Stimulated activated CD8-positive, alpha-beta memory T cell treated with anti-CD3 and anti-CD28 coated beads, Interleukin-4, amount 100 ng/mL, for 1 hour (primary cell): ENCODE measurements around the gene DNAAF5.
"Not testable (repeated sequence)": the region's sequence is repeated elsewhere in the genome, so short reads cannot be mapped to it uniquely, and the experiment has no call there.

Experiments
- DNase-seq, 2 donors: peaks; one replicate each; pipeline ENCODE4 v3.0.0-alpha.2; 2020; ENCODE audit warnings: low read depth in 2 of 2, low spot score in 1 of 2

DNAAF5 gene

DNA sequence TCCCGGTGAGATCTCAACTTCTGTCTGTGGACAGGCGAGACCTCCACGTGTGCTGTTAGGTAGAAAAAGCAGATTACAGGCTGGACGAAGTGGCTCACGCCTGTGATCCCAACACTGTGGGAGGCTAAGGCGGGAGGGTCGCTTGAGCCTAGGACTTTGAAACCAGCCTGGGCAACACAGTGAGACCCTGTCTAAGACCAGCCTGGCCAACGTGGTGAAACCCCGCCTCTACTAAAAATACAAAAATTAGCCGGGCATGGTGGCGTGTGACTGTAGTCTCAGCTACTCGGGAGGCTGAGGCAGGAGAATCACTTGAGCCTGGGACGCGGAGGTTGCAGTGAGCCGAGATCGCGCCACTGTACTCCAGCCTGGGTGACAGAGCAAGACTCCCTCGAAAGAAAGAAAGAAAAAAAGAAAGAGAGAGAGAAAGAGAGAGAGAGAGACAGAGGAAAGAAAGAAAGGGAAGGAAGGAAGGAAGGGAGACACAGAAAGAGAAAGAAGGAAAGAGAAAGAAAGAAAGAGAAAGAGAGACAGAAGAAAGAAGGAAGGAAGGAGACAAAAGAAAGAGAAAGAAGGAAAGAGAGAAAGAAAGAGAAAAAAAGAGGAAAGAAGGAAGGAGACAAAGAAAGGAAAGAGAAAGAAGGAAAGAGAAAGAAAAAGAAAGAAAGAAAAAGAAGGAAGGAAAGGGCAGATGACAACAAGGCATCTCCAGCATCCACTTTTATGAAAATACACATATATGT is 76.2 kb downstream of the DNAAF5 start:
- no peak for DNase-seq

DNA sequence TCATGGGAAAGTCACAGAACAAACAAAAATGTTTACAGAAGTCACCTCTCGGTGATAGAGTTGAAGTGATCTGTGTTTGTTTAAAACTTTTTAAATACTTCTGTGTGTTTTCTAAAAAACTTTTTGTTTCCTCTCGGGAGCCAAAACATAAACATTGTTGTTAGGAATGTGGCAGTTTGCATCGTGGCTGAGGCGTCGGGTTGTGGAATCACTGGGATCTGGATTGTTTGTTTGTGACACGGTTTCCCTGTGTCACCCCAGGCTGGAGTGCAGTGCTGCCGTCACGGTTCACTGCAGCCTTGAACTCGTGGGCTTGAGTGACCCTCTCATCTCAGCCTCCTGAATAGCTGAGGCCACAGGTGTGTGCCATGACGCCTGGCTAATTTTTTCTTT is 76.7 kb downstream of the DNAAF5 start:
- no peak for DNase-seq

GRCh38 chr7:803796-804195 is 77.3 kb downstream of the DNAAF5 start:
- DNase-seq: not testable (repeated sequence)

- DNase-seq: no peak
Measured at GRCh38 chr7:805261-805660, 78.8 kb downstream of the DNAAF5 start.

- no peak for DNase-seq
Measured at GRCh38 chr7:815284-816216, 89.1 kb downstream of the DNAAF5 start.

GRCh38 chr7:816300-816750 is 89.8 kb downstream of the DNAAF5 start:
- peak; percentile 86 to 93 for DNase-seq

GRCh38 chr7:816751-817671 is 90.5 kb downstream of the DNAAF5 start:
- no peak for DNase-seq

DNA sequence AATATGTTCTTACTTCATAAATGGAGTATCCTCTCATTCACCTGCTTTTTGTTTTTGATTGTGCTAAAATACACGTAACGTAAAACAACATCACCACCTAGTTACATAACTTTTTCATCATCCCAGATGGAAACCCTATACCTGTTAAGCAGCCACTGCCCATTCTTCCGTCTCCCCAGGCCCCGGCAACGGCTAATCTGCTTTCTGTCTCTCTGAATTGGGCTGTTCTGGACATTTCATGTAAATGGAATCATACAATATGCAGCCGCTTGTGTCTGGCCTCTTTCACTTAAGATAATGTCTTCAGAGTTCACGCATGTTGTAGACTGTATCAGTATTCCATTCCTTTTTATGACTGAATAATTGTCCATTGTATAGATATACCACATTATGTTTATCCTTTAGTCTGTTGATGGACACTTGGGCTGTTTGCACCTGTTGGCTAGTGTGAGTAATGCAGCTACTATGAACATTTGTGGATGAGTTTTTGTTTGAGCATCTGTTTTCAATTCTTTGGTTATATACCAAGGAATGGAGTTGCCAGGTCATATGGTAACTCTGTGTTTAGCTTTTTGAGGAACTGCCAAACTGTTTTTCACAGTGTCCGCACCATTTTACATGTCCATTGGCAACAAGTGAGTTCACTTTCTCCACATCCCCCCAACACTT is 91.7 kb downstream of the DNAAF5 start:
- no peak for DNase-seq

DNA sequence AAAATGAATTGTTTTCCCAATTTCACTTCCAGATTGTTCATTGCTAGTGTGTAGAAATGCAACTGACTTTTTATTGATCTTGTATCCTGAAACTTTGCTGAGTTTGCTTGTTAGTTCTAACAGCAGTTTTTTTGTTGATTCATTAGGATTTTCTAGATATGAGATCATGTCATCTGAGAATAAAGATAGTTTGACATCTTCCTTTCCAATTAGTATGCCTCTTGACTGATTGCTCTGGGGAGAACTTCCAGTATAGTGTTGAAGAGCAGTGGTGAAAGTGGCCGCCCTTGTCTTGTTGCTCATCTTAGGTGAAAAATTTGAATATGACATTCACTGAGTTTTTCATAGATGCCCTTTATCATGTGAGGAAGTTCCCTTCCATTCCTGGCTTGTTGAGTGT is 93.8 kb downstream of the DNAAF5 start:
- no peak for DNase-seq

GRCh38 chr7:821688-822087 is 95.2 kb downstream of the DNAAF5 start:
- no peak for DNase-seq

DNA sequence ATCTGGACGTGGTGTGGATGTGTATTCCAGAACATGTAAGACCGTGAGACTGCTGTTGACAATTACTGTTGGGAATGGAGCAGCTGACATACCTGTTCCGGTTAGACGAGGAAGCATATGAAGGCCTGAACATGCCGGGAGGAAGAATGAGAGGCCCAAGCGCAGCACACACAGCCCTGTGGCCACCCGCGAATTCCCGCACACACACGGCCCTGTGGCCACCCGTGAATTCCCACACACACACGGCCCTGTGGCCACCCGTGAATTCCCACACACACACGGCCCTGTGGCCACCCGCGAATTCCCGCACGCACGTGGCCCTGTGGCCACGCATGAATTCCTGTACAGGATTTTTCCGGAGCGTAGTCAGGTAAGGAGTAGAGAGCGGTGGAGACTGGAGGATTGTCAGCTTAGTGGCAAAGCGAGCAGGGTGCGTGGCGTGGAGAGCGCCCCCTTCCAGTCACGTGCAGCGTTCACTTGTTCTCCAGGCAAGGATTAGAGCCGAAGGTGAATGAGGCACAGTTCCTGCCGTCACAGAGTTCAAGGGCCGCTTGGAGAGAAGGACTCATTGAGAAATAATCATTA is 96.3 kb downstream of the DNAAF5 start:
- no peak for DNase-seq

- DNase-seq: no peak
Measured at GRCh38 chr7:823649-824048, 97.2 kb downstream of the DNAAF5 start.

- DNase-seq: no peak
Measured at GRCh38 chr7:824081-824480, 97.6 kb downstream of the DNAAF5 start.

- DNase-seq: no peak
Measured at GRCh38 chr7:824664-825063, 98.2 kb downstream of the DNAAF5 start.

DNA sequence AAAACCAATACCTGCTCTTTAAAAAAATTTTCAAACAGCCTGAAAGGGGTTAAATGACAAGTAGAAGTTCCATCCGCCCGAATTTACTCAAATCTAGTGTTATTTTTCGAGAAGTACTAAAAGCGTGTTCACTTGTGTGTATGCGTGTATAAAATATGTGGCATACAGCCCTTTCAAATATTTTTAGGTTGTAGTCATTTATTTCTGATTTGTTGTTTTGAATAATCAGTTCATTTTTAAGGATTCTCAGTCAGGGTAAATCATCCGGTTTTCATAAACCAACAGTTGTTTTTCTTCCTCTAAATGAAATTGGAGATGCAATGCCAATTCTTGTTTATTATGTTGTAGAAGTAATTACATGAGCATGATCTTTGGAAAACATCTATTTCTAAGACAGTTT is 98.9 kb downstream of the DNAAF5 start:
- DNase-seq: no peak

- DNase-seq: no peak
Measured at GRCh38 chr7:826230-826917, 99.9 kb downstream of the DNAAF5 start.

GRCh38 chr7:828793-829561 is 102.5 kb downstream of the DNAAF5 start:
- no peak for DNase-seq

DNA sequence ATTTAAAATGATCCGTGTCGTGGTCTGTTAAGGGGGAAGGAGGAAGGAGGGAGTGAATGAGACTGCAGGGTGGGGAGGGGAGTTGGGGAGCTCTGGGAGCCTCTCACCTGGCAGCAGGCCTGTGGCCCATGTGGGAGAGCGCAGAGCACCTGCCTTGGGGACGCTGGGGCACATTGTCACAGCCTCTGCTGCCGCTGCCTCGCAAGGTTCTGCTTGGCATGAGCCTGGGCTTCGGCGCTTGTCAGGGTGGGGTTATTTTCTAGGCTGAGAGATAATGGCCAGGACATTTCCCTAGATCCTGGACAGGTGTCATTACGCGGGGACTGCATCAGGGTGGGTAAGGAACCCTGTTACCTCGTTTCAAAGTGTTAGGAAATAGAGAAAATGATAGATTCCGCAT is 103.6 kb downstream of the DNAAF5 start:
- no peak for DNase-seq

- no peak for DNase-seq
Measured at GRCh38 chr7:831596-832166, 105.2 kb downstream of the DNAAF5 start.
